ENCODE data around the gene FARSA.

The FARSA gene

DNA sequence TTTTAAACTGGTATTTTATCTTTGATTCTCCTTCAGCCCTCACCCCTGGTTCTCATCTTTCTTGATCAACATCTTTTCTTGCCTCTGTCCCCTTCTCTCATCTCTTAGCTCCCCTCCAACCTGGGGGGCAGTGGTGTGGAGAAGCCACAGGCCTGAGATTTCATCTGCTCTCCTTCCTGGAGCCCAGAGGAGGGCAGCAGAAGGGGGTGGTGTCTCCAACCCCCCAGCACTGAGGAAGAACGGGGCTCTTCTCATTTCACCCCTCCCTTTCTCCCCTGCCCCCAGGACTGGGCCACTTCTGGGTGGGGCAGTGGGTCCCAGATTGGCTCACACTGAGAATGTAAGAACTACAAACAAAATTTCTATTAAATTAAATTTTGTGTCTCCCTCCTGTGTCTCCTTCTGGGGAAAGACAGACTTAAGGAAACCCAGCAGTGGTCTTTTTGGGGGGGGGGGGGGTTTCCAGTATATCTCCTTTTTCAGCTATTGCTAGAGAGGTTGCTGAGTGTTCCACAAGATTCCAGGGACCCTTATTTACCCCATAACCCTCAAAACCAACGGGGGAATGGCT, 10.7 kb upstream of the FARSA start:
- Histone ChIP-seq H2AFZ (ENCODE audit: low read depth, low read length) (no peak overlapping the region), H3K79me1 (replicated peaks; ENCODE audit: low read length, poor library complexity, severe bottlenecking) (peaks cover 7% of the 10 kb centered on the region), H2BK5ac (ENCODE audit: low read depth, low read length, poor library complexity, severe bottlenecking) (no peak overlapping the region), H3K27ac (ENCODE audit: low read length, poor library complexity, severe bottlenecking) (peak overlapping the region; percentile 41), H3K23ac (ENCODE audit: low read length in 2 of 2) (no peak overlapping the region), H4K8ac (ENCODE audit: low read length) (no peak overlapping the region), H2BK15ac (ENCODE audit: low read depth, poor library complexity, severe bottlenecking) (no peak overlapping the region), H3K9ac (ENCODE audit: low read length) (peak overlapping the region; percentile 57), H3K4me2 (ENCODE audit: low read length, poor library complexity, severe bottlenecking) (no peak overlapping the region), H3K14ac (ENCODE audit: low read length in 2 of 2) (no peak overlapping the region), H3K18ac (ENCODE audit: low read depth in 1 of 2, low read length in 2 of 2) (no peak overlapping the region), H3K4me1 (ENCODE audit: control insufficient read depth, insufficient read depth, low read depth, low read length) (peaks cover 34% of the 10 kb centered on the region), H3K36me3 (ENCODE audit: control insufficient read depth in 1 of 2, insufficient read depth in 2 of 2, low read depth in 1 of 2, low read length in 2 of 2) (peaks cover 66 to 78% of the 10 kb centered on the region in 2 experiments), H3K9me3 (ENCODE audit: control insufficient read depth, low read length) (no peaks in the 10 kb centered on the region), H4K91ac (ENCODE audit: low read length) (no peak overlapping the region), H3K27me3 (ENCODE audit: control insufficient read depth in 1 of 2, insufficient read depth in 1 of 2, low read length in 2 of 2) (no peaks in the 10 kb centered on the region), H3K4me3 (ENCODE audit: insufficient read depth in 1 of 2, low read depth in 1 of 2, low read length in 2 of 2) (no peak overlapping the region), H2BK120ac (ENCODE audit: low read depth, low read length) (no peak overlapping the region), H3K4ac (ENCODE audit: low read depth in 1 of 2, low read length in 2 of 2) (no peak overlapping the region), H2BK12ac (ENCODE audit: low read length in 2 of 2) (no peak overlapping the region), H2AK5ac (ENCODE audit: low read length, severe bottlenecking) (no peak overlapping the region)
- no peak for DNase-seq
- no CpG with 5 or more reads among the region's 2 CpGs for WGBS

DNA sequence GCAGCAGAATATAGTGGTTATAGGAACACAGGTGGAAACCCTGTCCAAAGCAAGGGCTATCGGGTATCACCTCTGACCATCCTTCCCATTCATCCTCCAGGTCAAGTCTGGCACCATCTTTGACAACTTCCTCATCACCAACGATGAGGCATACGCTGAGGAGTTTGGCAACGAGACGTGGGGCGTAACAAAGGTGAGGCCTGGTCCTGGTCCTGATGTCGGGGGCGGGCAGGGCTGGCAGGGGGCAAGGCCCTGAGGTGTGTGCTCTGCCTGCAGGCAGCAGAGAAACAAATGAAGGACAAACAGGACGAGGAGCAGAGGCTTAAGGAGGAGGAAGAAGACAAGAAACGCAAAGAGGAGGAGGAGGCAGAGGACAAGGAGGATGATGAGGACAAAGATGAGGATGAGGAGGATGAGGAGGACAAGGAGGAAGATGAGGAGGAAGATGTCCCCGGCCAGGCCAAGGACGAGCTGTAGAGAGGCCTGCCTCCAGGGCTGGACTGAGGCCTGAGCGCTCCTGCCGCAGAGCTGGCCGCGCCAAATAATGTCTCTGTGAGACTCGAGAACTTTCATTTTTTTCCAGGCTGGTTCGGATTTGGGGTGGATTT, 10.0 kb upstream of the FARSA start:
- DNase-seq = no peak
- H3K27me3 ChIP-seq (ENCODE audit: control insufficient read depth in 1 of 2, insufficient read depth in 1 of 2, low read length in 2 of 2) = no peaks in the 10 kb centered on the region
- no peak overlapping the region for H3K14ac ChIP-seq (ENCODE audit: low read length in 2 of 2)
- H2AK5ac ChIP-seq (ENCODE audit: low read length, severe bottlenecking) = no peak overlapping the region
- no peak overlapping the region for H3K4me2 ChIP-seq (ENCODE audit: low read length, poor library complexity, severe bottlenecking)
- H3K18ac ChIP-seq (ENCODE audit: low read depth in 1 of 2, low read length in 2 of 2) = no peak overlapping the region
- peak overlapping the region; percentile 4 for H3K9ac ChIP-seq (ENCODE audit: low read length)
- no peak overlapping the region for H3K4me3 ChIP-seq (ENCODE audit: insufficient read depth in 1 of 2, low read depth in 1 of 2, low read length in 2 of 2)
- no peak overlapping the region for H2BK5ac ChIP-seq (ENCODE audit: low read depth, low read length, poor library complexity, severe bottlenecking)
- H3K23ac ChIP-seq (ENCODE audit: low read length in 2 of 2) = no peak overlapping the region
- no peak overlapping the region for H2BK120ac ChIP-seq (ENCODE audit: low read depth, low read length)
- no peaks in the 10 kb centered on the region for H3K9me3 ChIP-seq (ENCODE audit: control insufficient read depth, low read length)
- no peak overlapping the region for H3K4ac ChIP-seq (ENCODE audit: low read depth in 1 of 2, low read length in 2 of 2)
- peaks cover 34% of the 10 kb centered on the region for H3K4me1 ChIP-seq (ENCODE audit: control insufficient read depth, insufficient read depth, low read depth, low read length)
- H4K8ac ChIP-seq (ENCODE audit: low read length) = no peak overlapping the region
- no peak overlapping the region for H2AFZ ChIP-seq (ENCODE audit: low read depth, low read length)
- no peak overlapping the region for H3K27ac ChIP-seq (ENCODE audit: low read length, poor library complexity, severe bottlenecking)
- H3K36me3 ChIP-seq (ENCODE audit: control insufficient read depth in 1 of 2, insufficient read depth in 2 of 2, low read depth in 1 of 2, low read length in 2 of 2) = peaks cover 59 to 71% of the 10 kb centered on the region in 2 experiments
- peaks cover under 1% of the 10 kb centered on the region for H3K79me1 ChIP-seq (replicated peaks; ENCODE audit: low read length, poor library complexity, severe bottlenecking)
- 92% methylated on average over 12 of the region's 18 CpGs for WGBS
- H2BK15ac ChIP-seq (ENCODE audit: low read depth, poor library complexity, severe bottlenecking) = no peak overlapping the region
- H2BK12ac ChIP-seq (ENCODE audit: low read length in 2 of 2) = no peak overlapping the region
- no peak overlapping the region for H4K91ac ChIP-seq (ENCODE audit: low read length)

DNA sequence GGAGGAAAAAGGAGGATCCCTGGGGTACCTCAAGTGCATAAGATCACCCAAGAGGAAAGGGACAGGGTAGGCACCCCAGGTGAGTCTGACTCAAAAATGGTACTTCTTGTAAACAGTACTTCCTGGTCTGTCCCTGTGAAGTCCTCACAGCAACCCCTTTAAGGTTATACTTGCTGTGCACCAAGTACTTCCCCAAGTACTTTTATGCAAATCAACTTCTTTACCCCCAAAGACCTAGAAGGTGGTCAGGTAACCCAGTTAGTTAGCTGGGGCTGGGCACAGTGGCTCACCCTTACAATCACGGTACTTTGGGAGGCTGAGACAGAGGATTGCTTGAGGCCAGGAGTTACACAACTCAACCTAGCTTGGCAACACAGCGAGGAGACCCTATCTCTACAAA, 7.4 kb upstream of the FARSA start:
- Histone ChIP-seq H2BK12ac (ENCODE audit: low read length in 2 of 2) (no peak overlapping the region), H3K9ac (ENCODE audit: low read length) (peak overlapping the region; percentile 97), H3K36me3 (ENCODE audit: control insufficient read depth in 1 of 2, insufficient read depth in 2 of 2, low read depth in 1 of 2, low read length in 2 of 2) (peaks cover 50 to 58% of the 10 kb centered on the region in 2 experiments), H3K9me3 (ENCODE audit: control insufficient read depth, low read length) (no peaks in the 10 kb centered on the region), H3K4me3 (ENCODE audit: insufficient read depth in 1 of 2, low read depth in 1 of 2, low read length in 2 of 2) (peak overlapping the region in 1 of 2 experiments; percentile 98), H2BK5ac (ENCODE audit: low read depth, low read length, poor library complexity, severe bottlenecking) (no peak overlapping the region), H2BK120ac (ENCODE audit: low read depth, low read length) (no peak overlapping the region), H2AK5ac (ENCODE audit: low read length, severe bottlenecking) (peak overlapping the region; percentile 18), H3K79me1 (replicated peaks; ENCODE audit: low read length, poor library complexity, severe bottlenecking) (no peaks in the 10 kb centered on the region), H3K4ac (ENCODE audit: low read depth in 1 of 2, low read length in 2 of 2) (no peak overlapping the region), H4K8ac (ENCODE audit: low read length) (no peak overlapping the region), H3K4me1 (ENCODE audit: control insufficient read depth, insufficient read depth, low read depth, low read length) (peaks cover 34% of the 10 kb centered on the region), H4K91ac (ENCODE audit: low read length) (no peak overlapping the region), H3K23ac (ENCODE audit: low read length in 2 of 2) (no peak overlapping the region), H2AFZ (ENCODE audit: low read depth, low read length) (no peak overlapping the region), H3K27ac (ENCODE audit: low read length, poor library complexity, severe bottlenecking) (peak overlapping the region; percentile 45), H3K4me2 (ENCODE audit: low read length, poor library complexity, severe bottlenecking) (peak overlapping the region; percentile 62), H3K27me3 (ENCODE audit: control insufficient read depth in 1 of 2, insufficient read depth in 1 of 2, low read length in 2 of 2) (no peaks in the 10 kb centered on the region), H3K14ac (ENCODE audit: low read length in 2 of 2) (no peak overlapping the region), H2BK15ac (ENCODE audit: low read depth, poor library complexity, severe bottlenecking) (no peak overlapping the region), H3K18ac (ENCODE audit: low read depth in 1 of 2, low read length in 2 of 2) (no peak overlapping the region)
- 98% methylated on average over 2 of the region's 2 CpGs for WGBS
- no peak for DNase-seq

DNA sequence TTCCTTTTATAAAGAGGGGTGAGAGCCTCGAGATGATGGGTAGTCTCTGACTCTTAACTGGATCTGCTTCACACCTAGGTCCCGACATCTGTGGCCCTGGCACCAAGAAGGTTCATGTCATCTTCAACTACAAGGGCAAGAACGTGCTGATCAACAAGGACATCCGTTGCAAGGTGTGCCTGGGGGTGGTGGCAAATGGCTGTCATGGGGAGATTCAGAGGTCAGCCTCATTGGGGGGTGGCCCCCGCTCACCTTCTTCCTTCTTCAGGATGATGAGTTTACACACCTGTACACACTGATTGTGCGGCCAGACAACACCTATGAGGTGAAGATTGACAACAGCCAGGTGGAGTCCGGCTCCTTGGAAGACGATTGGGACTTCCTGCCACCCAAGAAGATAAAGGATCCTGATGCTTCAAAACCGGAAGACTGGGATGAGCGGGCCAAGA, 6.5 kb upstream of the FARSA start:
- Histone ChIP-seq H2AK5ac (ENCODE audit: low read length, severe bottlenecking) (no peak overlapping the region), H4K91ac (ENCODE audit: low read length) (no peak overlapping the region), H3K23ac (ENCODE audit: low read length in 2 of 2) (peak overlapping the region in 1 of 2 experiments; percentile 66), H4K8ac (ENCODE audit: low read length) (no peak overlapping the region), H3K18ac (ENCODE audit: low read depth in 1 of 2, low read length in 2 of 2) (no peak overlapping the region), H2BK12ac (ENCODE audit: low read length in 2 of 2) (no peak overlapping the region), H3K4me2 (ENCODE audit: low read length, poor library complexity, severe bottlenecking) (peak overlapping the region; percentile 62), H3K9ac (ENCODE audit: low read length) (peak overlapping the region; percentile 97), H3K4me3 (ENCODE audit: insufficient read depth in 1 of 2, low read depth in 1 of 2, low read length in 2 of 2) (peak overlapping the region; percentile 39 to 98), H3K36me3 (ENCODE audit: control insufficient read depth in 1 of 2, insufficient read depth in 2 of 2, low read depth in 1 of 2, low read length in 2 of 2) (peaks cover 47 to 55% of the 10 kb centered on the region in 2 experiments), H3K14ac (ENCODE audit: low read length in 2 of 2) (peak overlapping the region in 1 of 2 experiments; percentile 58), H2BK120ac (ENCODE audit: low read depth, low read length) (no peak overlapping the region), H3K4me1 (ENCODE audit: control insufficient read depth, insufficient read depth, low read depth, low read length) (peaks cover 34% of the 10 kb centered on the region), H3K9me3 (ENCODE audit: control insufficient read depth, low read length) (no peaks in the 10 kb centered on the region), H3K27me3 (ENCODE audit: control insufficient read depth in 1 of 2, insufficient read depth in 1 of 2, low read length in 2 of 2) (no peaks in the 10 kb centered on the region), H2AFZ (ENCODE audit: low read depth, low read length) (no peak overlapping the region), H3K4ac (ENCODE audit: low read depth in 1 of 2, low read length in 2 of 2) (no peak overlapping the region), H3K79me1 (replicated peaks; ENCODE audit: low read length, poor library complexity, severe bottlenecking) (no peaks in the 10 kb centered on the region), H2BK5ac (ENCODE audit: low read depth, low read length, poor library complexity, severe bottlenecking) (no peak overlapping the region), H2BK15ac (ENCODE audit: low read depth, poor library complexity, severe bottlenecking) (no peak overlapping the region), H3K27ac (ENCODE audit: low read length, poor library complexity, severe bottlenecking) (peak overlapping the region; percentile 45)
- no peak for DNase-seq
- 89% methylated on average over 10 of the region's 10 CpGs for WGBS
